ENCODE data around the gene UQCR11. TPM values are rescaled to one million over a fixed set of nuclear protein-coding genes. Genes with fewer than 3 reads are reported as not detected.

The UQCR11 gene
- total RNA-seq, 1 donor from 2014 or later = 203 TPM

GRCh38 chr19:1613808-1614570, 8.7 kb upstream of the UQCR11 start:
- Mint-ChIP-seq H3K9me3 (ENCODE audit: unreplicated experiment) (no peaks in the 10 kb centered on the region), H3K27ac (ENCODE audit: unreplicated experiment) (no peak overlapping the region), H3K27me3 (ENCODE audit: unreplicated experiment) (no peaks in the 10 kb centered on the region), H3K4me1 (ENCODE audit: unreplicated experiment) (peaks cover 1% of the 10 kb centered on the region), H3K36me3 (ENCODE audit: unreplicated experiment) (peaks cover 26% of the 10 kb centered on the region), H3K4me3 (ENCODE audit: unreplicated experiment) (no peak overlapping the region)
- TF ChIP-seq, protein P1, sequence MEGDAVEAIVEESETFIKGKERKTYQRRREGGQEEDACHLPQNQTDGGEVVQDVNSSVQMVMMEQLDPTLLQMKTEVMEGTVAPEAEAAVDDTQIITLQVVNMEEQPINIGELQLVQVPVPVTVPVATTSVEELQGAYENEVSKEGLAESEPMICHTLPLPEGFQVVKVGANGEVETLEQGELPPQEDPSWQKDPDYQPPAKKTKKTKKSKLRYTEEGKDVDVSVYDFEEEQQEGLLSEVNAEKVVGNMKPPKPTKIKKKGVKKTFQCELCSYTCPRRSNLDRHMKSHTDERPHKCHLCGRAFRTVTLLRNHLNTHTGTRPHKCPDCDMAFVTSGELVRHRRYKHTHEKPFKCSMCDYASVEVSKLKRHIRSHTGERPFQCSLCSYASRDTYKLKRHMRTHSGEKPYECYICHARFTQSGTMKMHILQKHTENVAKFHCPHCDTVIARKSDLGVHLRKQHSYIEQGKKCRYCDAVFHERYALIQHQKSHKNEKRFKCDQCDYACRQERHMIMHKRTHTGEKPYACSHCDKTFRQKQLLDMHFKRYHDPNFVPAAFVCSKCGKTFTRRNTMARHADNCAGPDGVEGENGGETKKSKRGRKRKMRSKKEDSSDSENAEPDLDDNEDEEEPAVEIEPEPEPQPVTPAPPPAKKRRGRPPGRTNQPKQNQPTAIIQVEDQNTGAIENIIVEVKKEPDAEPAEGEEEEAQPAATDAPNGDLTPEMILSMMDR (IDR thresholded peaks at IDR 0.05) = no peak
- DNase-seq (ENCODE audit: extremely low spot score, unreplicated experiment) = no peak

DNA sequence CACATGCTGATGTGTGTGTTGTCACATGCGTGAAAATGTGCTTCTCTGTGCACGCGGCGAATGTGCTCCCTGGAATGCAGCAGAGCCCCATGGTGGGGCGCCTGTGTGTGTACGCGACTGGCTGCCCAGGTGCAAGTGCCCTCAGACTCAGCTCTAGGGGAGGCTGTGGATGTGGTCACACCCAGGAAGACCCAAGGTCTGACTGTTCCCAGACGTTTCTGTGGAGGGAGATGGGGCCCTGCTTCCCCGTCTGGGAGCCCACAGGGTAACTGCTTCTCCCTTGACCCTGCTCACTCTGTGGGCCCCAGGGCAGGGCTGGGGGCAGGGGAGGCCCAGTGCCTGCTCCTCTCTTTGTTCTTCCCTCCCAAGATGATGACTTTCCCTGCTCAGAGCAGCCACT, 7.9 kb upstream of the UQCR11 start:
- Mint-ChIP-seq H3K27ac (ENCODE audit: unreplicated experiment) (no peak overlapping the region), H3K27me3 (ENCODE audit: unreplicated experiment) (no peaks in the 10 kb centered on the region), H3K9me3 (ENCODE audit: unreplicated experiment) (no peaks in the 10 kb centered on the region), H3K4me1 (ENCODE audit: unreplicated experiment) (peaks cover 5% of the 10 kb centered on the region), H3K36me3 (ENCODE audit: unreplicated experiment) (peaks cover 25% of the 10 kb centered on the region), H3K4me3 (ENCODE audit: unreplicated experiment) (no peak overlapping the region)
- DNase-seq (ENCODE audit: extremely low spot score, unreplicated experiment) = no peak
- TF ChIP-seq, protein P1 (IDR thresholded peaks at IDR 0.05) = no peak

GRCh38 chr19:1612114-1613086, 7.1 kb upstream of the UQCR11 start:
- Mint-ChIP-seq H3K27me3 (ENCODE audit: unreplicated experiment) (no peaks in the 10 kb centered on the region), H3K4me1 (ENCODE audit: unreplicated experiment) (peaks cover 5% of the 10 kb centered on the region), H3K9me3 (ENCODE audit: unreplicated experiment) (no peaks in the 10 kb centered on the region), H3K27ac (ENCODE audit: unreplicated experiment) (no peak overlapping the region), H3K36me3 (ENCODE audit: unreplicated experiment) (peaks cover 23% of the 10 kb centered on the region), H3K4me3 (ENCODE audit: unreplicated experiment) (no peak overlapping the region)
- DNase-seq (ENCODE audit: extremely low spot score, unreplicated experiment) = no peak
- TF ChIP-seq, protein P1 (IDR thresholded peaks at IDR 0.05) = no peak

DNA sequence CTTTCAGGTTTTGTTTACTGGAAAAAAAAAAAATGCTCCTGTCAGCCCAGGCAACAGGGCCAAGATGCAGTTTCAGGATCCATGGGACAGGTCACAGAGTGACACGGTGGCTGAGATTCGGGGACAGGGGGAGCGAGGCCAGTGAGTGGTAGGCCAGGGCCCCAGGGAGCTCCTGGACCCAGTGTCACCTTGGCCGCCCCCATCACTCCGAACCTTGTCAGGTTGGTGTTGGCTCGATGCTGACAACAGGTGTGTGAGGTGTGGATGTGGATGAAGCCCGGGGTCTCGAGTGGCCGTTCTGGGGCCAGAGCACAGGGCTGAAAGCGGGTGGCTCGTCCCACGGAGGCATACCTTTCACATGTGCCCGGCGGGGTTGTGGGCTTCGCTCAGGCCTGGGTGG, 6.1 kb upstream of the UQCR11 start:
- DNase-seq (ENCODE audit: extremely low spot score, unreplicated experiment) = no peak
- Mint-ChIP-seq H3K4me1 (ENCODE audit: unreplicated experiment) (peaks cover 9% of the 10 kb centered on the region), H3K4me3 (ENCODE audit: unreplicated experiment) (no peak overlapping the region), H3K27ac (ENCODE audit: unreplicated experiment) (no peak overlapping the region), H3K36me3 (ENCODE audit: unreplicated experiment) (peaks cover 18% of the 10 kb centered on the region), H3K9me3 (ENCODE audit: unreplicated experiment) (no peaks in the 10 kb centered on the region), H3K27me3 (ENCODE audit: unreplicated experiment) (no peaks in the 10 kb centered on the region)
- TF ChIP-seq, protein P1 (IDR thresholded peaks at IDR 0.05) = no peak

DNA sequence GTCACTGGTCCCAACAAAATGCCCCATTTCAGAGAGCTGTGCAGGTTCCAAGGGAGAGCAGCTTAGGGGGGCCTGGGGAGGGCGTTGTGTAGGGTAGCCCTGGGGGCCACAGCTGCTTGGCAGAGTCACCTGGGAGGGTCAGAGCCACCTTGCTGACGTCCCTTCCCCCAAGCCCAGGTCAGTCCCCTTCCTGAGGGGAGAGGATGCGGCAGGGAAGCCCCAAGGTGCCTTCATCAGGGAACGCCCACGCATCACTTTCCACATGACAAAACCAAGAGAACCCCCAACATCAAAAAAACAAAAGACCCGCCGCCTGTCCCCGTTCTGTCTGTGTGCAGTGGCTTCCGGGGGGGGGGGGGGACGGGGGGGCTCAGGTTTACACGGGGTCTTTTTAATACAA, 5.3 kb upstream of the UQCR11 start:
- no peak overlapping the region for H3K27ac Mint-ChIP-seq (ENCODE audit: unreplicated experiment)
- no peaks in the 10 kb centered on the region for H3K9me3 Mint-ChIP-seq (ENCODE audit: unreplicated experiment)
- no peaks in the 10 kb centered on the region for H3K27me3 Mint-ChIP-seq (ENCODE audit: unreplicated experiment)
- H3K4me1 Mint-ChIP-seq (ENCODE audit: unreplicated experiment) = peaks cover 13% of the 10 kb centered on the region
- peaks cover 14% of the 10 kb centered on the region for H3K36me3 Mint-ChIP-seq (ENCODE audit: unreplicated experiment)
- H3K4me3 Mint-ChIP-seq (ENCODE audit: unreplicated experiment) = no peak overlapping the region
- DNase-seq (ENCODE audit: extremely low spot score, unreplicated experiment) = no peak
- TF ChIP-seq, protein P1 (IDR thresholded peaks at IDR 0.05) = no peak
